ENCODE results near the gene CORO2A. TPM values are rescaled to one million over a fixed set of nuclear protein-coding genes. Genes with fewer than 3 reads are reported as not detected.

The CORO2A gene
- total and polyA plus RNA-seq, 2 of the 13 experiments (the other 11 are each of a cell fraction or from before 2014, with no cell fraction given) = 14.4 to 15.3 TPM

GRCh38 chr9:98146101-98146991 is 46.1 kb downstream of the CORO2A start (continued):
- TF ChIP-seq SMC3 (IDR thresholded peaks at IDR 0.05; ENCODE audit: low read length) = peak; percentile 27; the same call in 1 of the 2 replicates
- TF ChIP-seq GABPA (IDR thresholded peaks at IDR 0.05; ENCODE audit: low read depth, low read length) = no peak
- no peak; the same call in 1 of the 2 replicates for TF ChIP-seq GABPA (CRISPR knock-in tag; IDR thresholded peaks at IDR 0.05; ENCODE audit: low read depth)
- TF ChIP-seq ZNF562 (CRISPR knock-in tag; IDR thresholded peaks at IDR 0.05; ENCODE audit: borderline replicate concordance) = no peak
- TF ChIP-seq KDM2A (CRISPR knock-in tag; IDR thresholded peaks at IDR 0.05; ENCODE audit: borderline replicate concordance, low read depth) = peak; percentile 82
- TF ChIP-seq SMARCE1 (IDR thresholded peaks at IDR 0.05; ENCODE audit: borderline replicate concordance) = no peak
- no peak for TF ChIP-seq KLF6 (CRISPR knock-in tag; IDR thresholded peaks at IDR 0.05)
- peak; percentile 56; the same call in 1 of the 2 replicates for TF ChIP-seq FOXC1 (CRISPR knock-in tag; IDR thresholded peaks at IDR 0.05; ENCODE audit: borderline replicate concordance)
- TF ChIP-seq DDIT3 (CRISPR knock-in tag; IDR thresholded peaks at IDR 0.05) = no peak
- TF ChIP-seq CREM (IDR thresholded peaks at IDR 0.05) = no peak; the same call in 1 of the 2 replicates
- no peak for TF ChIP-seq CREM (CRISPR knock-in tag; IDR thresholded peaks at IDR 0.05)
- TF ChIP-seq ZNF564 (CRISPR knock-in tag; IDR thresholded peaks at IDR 0.05) = no peak
- TF ChIP-seq SRF (IDR thresholded peaks at IDR 0.05; ENCODE audit: low read depth, low read length) = no peak
- 0 out of 2 replicates have a peak, but pooled peaks have one; percentile 25 for TF ChIP-seq ZNF709 (CRISPR knock-in tag; IDR thresholded peaks at IDR 0.05)
- no peak for TF ChIP-seq ZBTB8A (CRISPR knock-in tag; IDR thresholded peaks at IDR 0.05; ENCODE audit: borderline replicate concordance, low read depth)
- no peak for TF ChIP-seq GPN1 (CRISPR knock-in tag; IDR thresholded peaks at IDR 0.05; ENCODE audit: borderline replicate concordance)
- TF ChIP-seq STAT5B (CRISPR knock-in tag; IDR thresholded peaks at IDR 0.05) = no peak
- TF ChIP-seq NR2C2 (CRISPR knock-in tag; IDR thresholded peaks at IDR 0.05; ENCODE audit: borderline replicate concordance) = peak; percentile 82
- peak; percentile 61; the same call in 1 of the 2 replicates for TF ChIP-seq ZNF746 (CRISPR knock-in tag; IDR thresholded peaks at IDR 0.05)
- no peak for TF ChIP-seq ZNF780A (CRISPR knock-in tag; IDR thresholded peaks at IDR 0.05)
- no peak for TF ChIP-seq NKX3-1 (CRISPR knock-in tag; IDR thresholded peaks at IDR 0.05)
- TF ChIP-seq ZNF558 (CRISPR knock-in tag; IDR thresholded peaks at IDR 0.05; ENCODE audit: borderline replicate concordance) = no peak
- TF ChIP-seq ZSCAN29 (CRISPR knock-in tag; conservative IDR thresholded peaks at IDR 0.05) = no peak
- TF ChIP-seq DNMT3B (CRISPR knock-in tag; conservative IDR thresholded peaks at IDR 0.05) = no peak
- no peak for TF ChIP-seq BATF2 (CRISPR knock-in tag; IDR thresholded peaks at IDR 0.05)
- peak; percentile 80 for TF ChIP-seq HMG20B (CRISPR knock-in tag; conservative IDR thresholded peaks at IDR 0.05)
- TF ChIP-seq PRDM4 (CRISPR knock-in tag; IDR thresholded peaks at IDR 0.05; ENCODE audit: borderline replicate concordance) = no peak
- TF ChIP-seq TCF7 (IDR thresholded peaks at IDR 0.05; ENCODE audit: low read depth) = peak; percentile 33; the same call in 1 of the 2 replicates

All from HepG2 (cell line).